H1 (cell line): ENCODE measurements around the gene ARHGAP15. TPM values are rescaled to one million over a fixed set of nuclear protein-coding genes. Genes with fewer than 3 reads are reported as not detected.

Experiments
- CTCF ChIA-PET: fragments of 300-600 bp; sonication (Branson Sonifier 250); formaldehyde crosslinking; loops from one replicate; lab custom pipeline; 2021; ENCODE audit not compliant: partially characterized antibody; lab: Charles Lee
- POLR2A ChIA-PET: fragments of 300-600 bp; sonication (Branson Sonifier 250); formaldehyde crosslinking; loops from one replicate; lab custom pipeline; 2021; ENCODE audit warnings: inconsistent platforms; ENCODE audit not compliant: partially characterized antibody; lab: Charles Lee
- DNase-seq, 2 experiments: peaks; one replicate each; pipeline versions ENCODE4 v3.0.0 to v3.0.0-alpha.2; 2010 to 2022; ENCODE audit warnings: low spot score in 2 of 2, low read depth in 1 of 2, mixed read lengths in 1 of 2
- FAIRE-seq: peaks from 2 replicates; lab custom pipeline; 2011; peaks lifted over from hg19 to GRCh38; lab: Jason Lieb, UNC
- H2AFZ ChIP-seq: 2 replicates; pipeline ENCODE4 v1.8.1; 2012; ENCODE audit warnings: low read length, inconsistent platforms
- H2AK5ac ChIP-seq: 2 replicates; pipeline ENCODE4 v1.6.1; 2013; ENCODE audit warnings: low read depth, low read length
- H2BK120ac ChIP-seq: replicated peaks from 2 replicates; pipeline ENCODE3; 2013; ENCODE audit warnings: low read depth, low read length, inconsistent platforms
- H2BK12ac ChIP-seq: 2 replicates; pipeline ENCODE4 v1.6.1; 2013; ENCODE audit warnings: low read depth, low read length
- H2BK15ac ChIP-seq: 2 replicates; pipeline ENCODE4 v1.6.1; 2013; ENCODE audit warnings: low read length
- H2BK20ac ChIP-seq: 2 replicates; pipeline ENCODE4 v1.6.1; 2013; ENCODE audit warnings: low read length
- H2BK5ac ChIP-seq: 2 replicates; pipeline ENCODE4 v1.6.1; 2013; ENCODE audit warnings: low read depth, low read length
- H3K14ac ChIP-seq: 2 replicates; pipeline ENCODE4 v1.6.1; 2013; ENCODE audit warnings: inconsistent platforms; ENCODE audit not compliant: insufficient read length
- H3K18ac ChIP-seq: 2 replicates; pipeline ENCODE4 v1.6.1; 2013; ENCODE audit warnings: low read length; ENCODE audit errors: extremely low read depth
- H3K23ac ChIP-seq: 2 replicates; pipeline ENCODE4 v1.6.1; 2013; ENCODE audit warnings: inconsistent platforms; ENCODE audit not compliant: insufficient read length
- H3K23me2 ChIP-seq: 2 replicates; pipeline ENCODE4 v1.6.1; 2013; ENCODE audit warnings: low read depth, low read length
- H3K27ac ChIP-seq: 2 replicates; pipeline ENCODE4 v1.6.1; 2011; ENCODE audit warnings: low read depth, low read length, inconsistent platforms
- H3K27me3 ChIP-seq, 4 experiments: replicated peaks in 1 of 4; 1 replicate in 1 of 4; 2 replicates in 3 of 4; pipeline versions ENCODE4 v1.6.1 to v1.8.1; 2011 to 2013; ENCODE audit warnings: low read length in 3 of 4, mild to moderate bottlenecking in 3 of 4, inconsistent platforms in 2 of 4, mixed read lengths in 2 of 4, moderate library complexity in 1 of 4; ENCODE audit not compliant: control insufficient read depth in 3 of 4, insufficient read depth in 3 of 4; ENCODE audit errors: extremely low read depth in 1 of 4
- H3K36me3 ChIP-seq, 4 experiments: 2 replicates each; pipeline versions ENCODE4 v1.6.1 to v1.8.1; 2011 to 2013; ENCODE audit warnings: mild to moderate bottlenecking in 4 of 4, low read length in 3 of 4, moderate library complexity in 2 of 4, control low read depth in 1 of 4, inconsistent platforms in 1 of 4; ENCODE audit not compliant: insufficient read depth in 4 of 4, control insufficient read depth in 2 of 4
- H3K4ac ChIP-seq: replicated peaks from 2 replicates; pipeline ENCODE3; 2013; ENCODE audit warnings: low read length, low read depth, mixed read lengths, inconsistent platforms; ENCODE audit not compliant: insufficient read length
- H3K4me1 ChIP-seq, 4 experiments: replicated peaks in 1 of 4; 1 replicate in 1 of 4; 2 replicates in 3 of 4; pipeline versions ENCODE4 v1.6.1 to v1.8.1; 2011 to 2013; ENCODE audit warnings: low read length in 3 of 4, inconsistent platforms in 2 of 4, mixed read lengths in 1 of 4; ENCODE audit not compliant: insufficient read depth in 4 of 4, control insufficient read depth in 3 of 4
- H3K4me2 ChIP-seq, 2 experiments: 2 replicates each; pipeline versions ENCODE4 v1.6.1 to v1.8.1; 2011 to 2013; ENCODE audit warnings: low read depth in 2 of 2, low read length in 2 of 2, control low read depth in 1 of 2, inconsistent platforms in 1 of 2, mild to moderate bottlenecking in 1 of 2; ENCODE audit not compliant: insufficient read depth in 1 of 2
- H3K4me3 ChIP-seq, 4 experiments: fragments of 200-600, 300-600 bp in 1 of 4; sonication (generic), shearing (Covaris generic), sonication (Bioruptor Twin) in 1 of 4; 2 replicates each; pipeline versions ENCODE4 v1.5.1 to v1.8.1; 2011 to 2016; ENCODE audit warnings: low read length in 4 of 4, low read depth in 3 of 4, control low read depth in 2 of 4, inconsistent platforms in 2 of 4, mild to moderate bottlenecking in 2 of 4, mixed read lengths in 1 of 4, moderate library complexity in 1 of 4; ENCODE audit not compliant: insufficient read depth in 2 of 4; ENCODE audit errors: extremely low read depth in 1 of 4
- H3K56ac ChIP-seq: replicated peaks from 2 replicates; pipeline ENCODE3; 2013; ENCODE audit warnings: low read depth, mild to moderate bottlenecking, mixed read lengths, low read length, inconsistent platforms; ENCODE audit not compliant: insufficient read length
- H3K79me1 ChIP-seq: 2 replicates; pipeline ENCODE4 v1.6.1; 2013; ENCODE audit warnings: low read depth, low read length, control low read depth
- H3K79me2 ChIP-seq, 2 experiments: 2 replicates each; pipeline versions ENCODE4 v1.6.1 to v1.8.1; 2012 to 2013; ENCODE audit warnings: low read length in 2 of 2, mild to moderate bottlenecking in 2 of 2, inconsistent platforms in 1 of 2; ENCODE audit not compliant: insufficient read depth in 2 of 2, control insufficient read depth in 1 of 2
- H3K9ac ChIP-seq, 4 experiments: replicated peaks in 1 of 4; 1 replicate in 1 of 4; 2 replicates in 3 of 4; pipeline versions ENCODE4 v1.6.1 to v1.8.1; 2011 to 2013; ENCODE audit warnings: low read depth in 3 of 4, low read length in 3 of 4, control low read depth in 2 of 4, mild to moderate bottlenecking in 2 of 4, moderate library complexity in 2 of 4, inconsistent platforms in 1 of 4; ENCODE audit errors: extremely low read depth in 1 of 4
- H3K9me3 ChIP-seq, 2 experiments: 2 replicates each; pipeline versions ENCODE4 v1.6.1 to v1.8.1; 2012 to 2013; ENCODE audit warnings: mild to moderate bottlenecking in 2 of 2, moderate library complexity in 2 of 2, control low read depth in 1 of 2, inconsistent platforms in 1 of 2, low read depth in 1 of 2, low read length in 1 of 2, mixed read lengths in 1 of 2; ENCODE audit not compliant: insufficient read depth in 2 of 2
- H4K20me1 ChIP-seq, 2 experiments: replicated peaks in 1 of 2; 2 replicates each; pipeline versions ENCODE3 to v1.8.1; 2011 to 2013; ENCODE audit warnings: inconsistent platforms in 2 of 2, low read length in 2 of 2, mild to moderate bottlenecking in 1 of 2; ENCODE audit not compliant: insufficient read depth in 2 of 2, control insufficient read depth in 1 of 2
- H4K5ac ChIP-seq: 2 replicates; pipeline ENCODE4 v1.6.1; 2013; ENCODE audit warnings: low read length, low read depth, mixed read lengths, inconsistent platforms; ENCODE audit not compliant: insufficient read length
- H4K8ac ChIP-seq: 2 replicates; pipeline ENCODE4 v1.8.0; 2013; ENCODE audit warnings: mild to moderate bottlenecking, moderate library complexity, low read length, inconsistent platforms; ENCODE audit not compliant: insufficient read depth; ENCODE audit errors: extremely low read depth
- H4K91ac ChIP-seq: replicated peaks from 2 replicates; pipeline ENCODE3; 2013; ENCODE audit warnings: low read length, mixed read lengths, inconsistent platforms; ENCODE audit not compliant: insufficient read length
- CBX5 ChIP-seq: fragments of 300-800, 300-1000 bp; sonication (generic); IDR thresholded peaks from 2 replicates; pipeline ENCODE4 v1.7.1; 2016; ENCODE audit warnings: antibody characterized with exemption, low read length, low read depth
- E2F6 ChIP-seq: IDR thresholded peaks from 2 replicates; pipeline ENCODE4 v1.6.1; 2012; ENCODE audit warnings: inconsistent platforms
- HDAC6 ChIP-seq: IDR thresholded peaks from one replicate; pipeline ENCODE4 v1.7.1; 2012; ENCODE audit warnings: low read depth, mild to moderate bottlenecking, inconsistent platforms, low read length, moderate library complexity
- KDM1A ChIP-seq: fragments of 200-600, 300-600 bp; sonication (generic); IDR thresholded peaks from 2 replicates; pipeline ENCODE4 v1.7.1; 2016; ENCODE audit warnings: mild to moderate bottlenecking, low read length, borderline replicate concordance
- MAX ChIP-seq: IDR thresholded peaks from 2 replicates; pipeline ENCODE4 v1.6.1; 2012; ENCODE audit warnings: inconsistent platforms
- PHF8 ChIP-seq: fragments of 200-600 bp; sonication (generic); conservative IDR thresholded peaks from 2 replicates; pipeline ENCODE4 v1.7.1; 2012; ENCODE audit warnings: low read depth, mild to moderate bottlenecking, inconsistent platforms, low read length, moderate library complexity
- POU5F1 ChIP-seq: IDR thresholded peaks from 2 replicates; pipeline ENCODE4 v1.6.1; 2011; ENCODE audit warnings: low read depth, mild to moderate bottlenecking, low read length, moderate library complexity
- SAP30 ChIP-seq: fragments of 300-600 bp; sonication (generic); IDR thresholded peaks from 2 replicates; pipeline ENCODE4 v1.7.1; 2012; ENCODE audit warnings: low read length, moderate library complexity, mild to moderate bottlenecking, inconsistent platforms; ENCODE audit not compliant: insufficient read depth, insufficient replicate concordance
- SP1 ChIP-seq: IDR thresholded peaks from 2 replicates; pipeline ENCODE4 v1.6.1; 2011; ENCODE audit warnings: low read depth, low read length
- TAF1 ChIP-seq: IDR thresholded peaks from 2 replicates; pipeline ENCODE4 v1.6.1; 2011; ENCODE audit warnings: mild to moderate bottlenecking, low read depth, low read length
- TAF7 ChIP-seq: optimal IDR thresholded peaks from 2 replicates; pipeline ENCODE3; 2011; ENCODE audit warnings: low read depth, mild to moderate bottlenecking, inconsistent platforms, low read length, moderate library complexity, borderline replicate concordance
- ZNF274 ChIP-seq: IDR thresholded peaks from 2 replicates; pipeline ENCODE4 v1.7.0; 2012; ENCODE audit warnings: low read length, borderline replicate concordance; ENCODE audit errors: extremely low read depth
- whole genome bisulfite sequencing, 2 experiments: shearing (Covaris generic) in 1 of 2; methylation state at CpG; one replicate each; pipeline versions ENCODE4 v1.1.6 to v1.1.7; 2013 to 2015; ENCODE audit warnings: low lambda C conversion rate in 2 of 2, mixed read lengths in 2 of 2, inconsistent platforms in 1 of 2, low coverage in 1 of 2, missing lambda C conversion rate in 1 of 2; ENCODE audit not compliant: insufficient replicate concordance in 2 of 2, insufficient coverage in 1 of 2, insufficient read length in 1 of 2; ENCODE audit errors: extremely low coverage in 1 of 2, missing lambda C conversion rate in 1 of 2; 5-methylcytosine and 5-hydroxymethylcytosine counted together
- polyA plus RNA-seq, 7 experiments: library from polyadenylated mRNA; depleted of rRNA in 3 of 7; stranded (reverse) in 5 of 7; unstranded in 2 of 7; fragments of >200 nt in 5 of 7; fragments of 200-250 nt in 2 of 7; gene quantifications; 1 replicate in 5 of 7; 2 replicates in 1 of 7; 4 replicates in 1 of 7; pipeline versions ENCODE4 v1.2.1 to v1.2.3, GENCODE V29; 2011 to 2013; ENCODE audit warnings: missing spikeins in 2 of 7, mixed read lengths in 2 of 7
- total RNA-seq: library from RNA; stranded (reverse); fragmentation: NEBNext Ultra II Directional; extraction: Animal tissue kit (Norgen Biotek cat#: 25700); gene quantifications from 2 replicates; pipeline ENCODE4 v1.2.1, GENCODE V29; 2021

ARHGAP15 gene
- total and polyA plus RNA-seq, 2 of the 8 experiments (the other 6 are each of a cell fraction or from before 2014, with no cell fraction given) = not detected

- Histone ChIP-seq H3K23ac (no peak overlapping the region), H3K27me3 (no peaks in the 10 kb centered on the region), H3K9ac (no peak overlapping the region), H3K18ac (no peak overlapping the region), H3K27ac (no peak overlapping the region), H3K14ac (no peak overlapping the region), H3K23me2 (no peaks in the 10 kb centered on the region), H2BK20ac (no peak overlapping the region), H3K79me2 (no peaks in the 10 kb centered on the region), H2BK15ac (no peak overlapping the region), H3K4me3 (no peak overlapping the region), H2AK5ac (no peak overlapping the region), H3K4me1 (no peaks in the 10 kb centered on the region), H2BK5ac (no peak overlapping the region), H2BK120ac (no peak overlapping the region), H3K36me3 (no peaks in the 10 kb centered on the region), H4K5ac (no peak overlapping the region), H2AFZ (peak overlapping the region; percentile 49; the same call in 1 of the 2 replicates), H4K8ac (no peak overlapping the region), H3K4ac (no peak overlapping the region), H4K91ac (no peak overlapping the region), H3K56ac (no peak overlapping the region), H3K4me2 (no peak overlapping the region), H4K20me1 (no peaks in the 10 kb centered on the region), H2BK12ac (no peak overlapping the region), H3K79me1 (no peaks in the 10 kb centered on the region), H3K9me3 (no peaks in the 10 kb centered on the region)
- POLR2A ChIA-PET = no interaction called here
- 79% methylated on average over 7 of the region's 7 CpGs; no CpG with 5 or more reads in 1 of the 2 experiments for WGBS, 2 experiments
- CTCF ChIA-PET = interaction anchor here (2.7 kb wide), 1 partner anchor 9 kb away, joined by 8 read pairs; no protein-coding TSS in a partner anchor
- DNase-seq = no peak
- no peak for FAIRE-seq
- TF ChIP-seq TAF1 (no peak), SP1 (no peak), SAP30 (no peak), PHF8 (no peak), POU5F1 (no peak), E2F6 (no peak), TAF7 (no peak), ZNF274 (no peak), KDM1A (no peak), MAX (no peak), CBX5 (no peak), HDAC6 (no peak)
These were observed 17.8 kb downstream of the ARHGAP15 start for GRCh38 chr2:143146815-143147530.
